ENCODE results near the gene NFXL1. TPM values are rescaled to one million over a fixed set of nuclear protein-coding genes. Genes with fewer than 3 reads are reported as not detected.

The NFXL1 gene
- total RNA-seq, 1 donor from 2014 or later: 32.5 TPM

- DNase-seq (ENCODE audit: extremely low spot score, unreplicated experiment): no peak
- H3K4me3 Mint-ChIP-seq: no peak overlapping the region
Observed at GRCh38 chr4:47831026-47831679, 83.2 kb downstream of the NFXL1 start.

GRCh38 chr4:47830265-47831025 is 83.9 kb downstream of the NFXL1 start:
- H3K9me3 Mint-ChIP-seq: peaks cover 9% of the 10 kb centered on the region
- H3K36me3 Mint-ChIP-seq: peaks cover 19% of the 10 kb centered on the region
- H3K27me3 Mint-ChIP-seq: peaks cover 19% of the 10 kb centered on the region
- H3K4me1 Mint-ChIP-seq (ENCODE audit: unreplicated experiment): peaks cover 16% of the 10 kb centered on the region
- no peak overlapping the region for H3K27ac Mint-ChIP-seq
- no peak for DNase-seq (ENCODE audit: extremely low spot score, unreplicated experiment)
- no peak overlapping the region for H3K4me3 Mint-ChIP-seq
- no peak for TF ChIP-seq CTCF (conservative IDR thresholded peaks at IDR 0.05)

More at GRCh38 chr4:47831026-47831679, 83.2 kb downstream of the NFXL1 start:
- TF ChIP-seq CTCF (conservative IDR thresholded peaks at IDR 0.05): no peak
- Mint-ChIP-seq H3K9me3 (peaks cover 9% of the 10 kb centered on the region), H3K4me1 (ENCODE audit: unreplicated experiment) (peaks cover 16% of the 10 kb centered on the region), H3K27me3 (peaks cover 24% of the 10 kb centered on the region), H3K27ac (no peak overlapping the region), H3K36me3 (peaks cover 19% of the 10 kb centered on the region)

DNA sequence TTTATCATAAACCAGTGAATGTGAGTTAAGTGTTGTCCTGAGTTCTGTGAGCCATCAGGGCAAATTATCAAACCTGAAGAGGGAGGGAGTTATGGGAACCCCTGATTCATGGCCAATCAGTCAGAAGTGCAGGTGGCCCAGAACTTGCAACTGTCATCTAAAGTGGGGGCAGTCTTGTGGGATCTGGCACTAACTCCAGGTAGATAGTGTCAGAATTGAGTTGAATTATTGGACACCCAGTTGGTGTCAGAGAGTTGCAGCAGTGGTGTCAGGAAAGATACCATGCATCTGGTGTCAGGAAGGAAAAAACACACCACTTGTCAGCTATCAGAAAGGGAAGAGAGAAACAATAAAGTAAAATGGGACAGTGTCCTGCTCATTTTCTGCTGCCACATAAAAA is 84.9 kb downstream of the NFXL1 start:
- Mint-ChIP-seq H3K4me1 (ENCODE audit: unreplicated experiment) (peaks cover 25% of the 10 kb centered on the region), H3K4me3 (no peak overlapping the region), H3K27ac (no peak overlapping the region), H3K36me3 (peaks cover 19% of the 10 kb centered on the region), H3K27me3 (peaks cover 19% of the 10 kb centered on the region), H3K9me3 (peaks cover 9% of the 10 kb centered on the region)
- TF ChIP-seq CTCF (conservative IDR thresholded peaks at IDR 0.05): no peak
- no peak for DNase-seq (ENCODE audit: extremely low spot score, unreplicated experiment)

DNA sequence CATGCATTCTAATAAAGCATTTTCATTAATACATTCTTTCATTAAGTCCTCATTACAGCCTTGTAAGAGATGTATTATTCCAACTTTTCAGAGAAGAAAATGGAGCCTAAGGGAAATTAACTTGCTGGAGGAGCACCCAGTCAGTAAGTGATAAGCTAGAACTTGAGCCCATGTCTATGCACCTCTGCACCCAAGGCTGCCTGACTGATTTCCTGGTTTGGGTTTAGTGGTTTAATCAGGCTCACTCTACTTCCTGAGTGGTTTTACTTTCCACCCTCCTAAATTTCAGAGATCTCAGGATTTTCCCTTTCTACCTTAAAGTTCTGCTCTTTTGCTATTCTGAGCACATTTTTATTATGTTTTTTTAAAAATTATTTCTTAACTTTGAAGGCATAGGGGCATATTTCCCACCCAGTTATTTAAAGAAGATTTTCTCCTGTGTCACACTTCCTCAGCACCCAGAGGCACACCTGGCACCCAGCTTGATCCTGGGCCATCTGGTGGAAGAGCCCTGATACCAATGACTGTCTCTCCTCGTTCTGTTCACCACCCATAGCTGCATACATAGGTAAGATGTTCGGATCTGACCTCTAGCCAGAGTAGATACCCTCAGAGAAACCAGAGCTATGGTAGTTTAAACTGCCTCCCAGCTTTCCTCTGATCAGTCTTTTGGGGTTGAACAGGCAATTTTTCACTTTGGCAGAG is 86.9 kb downstream of the NFXL1 start:
- Mint-ChIP-seq H3K27me3 (peaks cover 8% of the 10 kb centered on the region), H3K36me3 (peaks cover 10% of the 10 kb centered on the region), H3K9me3 (peaks cover 5% of the 10 kb centered on the region), H3K27ac (no peak overlapping the region), H3K4me3 (no peak overlapping the region), H3K4me1 (ENCODE audit: unreplicated experiment) (peaks cover 26% of the 10 kb centered on the region)
- TF ChIP-seq CTCF (conservative IDR thresholded peaks at IDR 0.05): no peak
- no peak for DNase-seq (ENCODE audit: extremely low spot score, unreplicated experiment)

DNA sequence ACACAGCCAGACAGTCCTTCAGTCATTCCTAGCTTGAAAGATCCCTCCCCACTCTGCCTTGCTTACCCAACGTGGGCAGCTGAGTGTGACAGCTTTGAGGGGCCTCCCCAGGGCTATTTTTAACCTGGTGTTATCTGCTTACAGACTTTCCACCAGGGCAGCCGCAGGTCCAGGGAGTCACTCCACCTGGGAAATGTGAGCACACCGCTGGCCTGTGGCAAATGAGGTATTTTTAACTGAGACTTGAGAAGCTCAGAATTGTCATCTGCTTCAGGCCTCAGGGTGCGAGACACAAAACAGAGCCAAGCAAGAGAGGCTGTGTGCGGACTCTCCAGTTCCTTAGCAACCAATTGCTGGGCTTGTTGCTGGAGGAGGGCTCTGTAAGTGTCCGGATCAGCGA is 89.5 kb downstream of the NFXL1 start:
- no peak for TF ChIP-seq CTCF (conservative IDR thresholded peaks at IDR 0.05)
- no peak for DNase-seq (ENCODE audit: extremely low spot score, unreplicated experiment)
- no peak overlapping the region for H3K27ac Mint-ChIP-seq
- H3K9me3 Mint-ChIP-seq: no peaks in the 10 kb centered on the region
- peaks cover 3% of the 10 kb centered on the region for H3K36me3 Mint-ChIP-seq
- peaks cover 7% of the 10 kb centered on the region for H3K27me3 Mint-ChIP-seq
- H3K4me1 Mint-ChIP-seq (ENCODE audit: unreplicated experiment): peaks cover 12% of the 10 kb centered on the region
- H3K4me3 Mint-ChIP-seq: no peak overlapping the region
